Measurements from ENCODE around the gene FDX1. TPM values are rescaled to one million over a fixed set of nuclear protein-coding genes. Genes with fewer than 3 reads are reported as not detected.

The FDX1 gene
- total RNA-seq, 2 donors from 2014 or later, result 14.0 to 15.2 TPM

DNA sequence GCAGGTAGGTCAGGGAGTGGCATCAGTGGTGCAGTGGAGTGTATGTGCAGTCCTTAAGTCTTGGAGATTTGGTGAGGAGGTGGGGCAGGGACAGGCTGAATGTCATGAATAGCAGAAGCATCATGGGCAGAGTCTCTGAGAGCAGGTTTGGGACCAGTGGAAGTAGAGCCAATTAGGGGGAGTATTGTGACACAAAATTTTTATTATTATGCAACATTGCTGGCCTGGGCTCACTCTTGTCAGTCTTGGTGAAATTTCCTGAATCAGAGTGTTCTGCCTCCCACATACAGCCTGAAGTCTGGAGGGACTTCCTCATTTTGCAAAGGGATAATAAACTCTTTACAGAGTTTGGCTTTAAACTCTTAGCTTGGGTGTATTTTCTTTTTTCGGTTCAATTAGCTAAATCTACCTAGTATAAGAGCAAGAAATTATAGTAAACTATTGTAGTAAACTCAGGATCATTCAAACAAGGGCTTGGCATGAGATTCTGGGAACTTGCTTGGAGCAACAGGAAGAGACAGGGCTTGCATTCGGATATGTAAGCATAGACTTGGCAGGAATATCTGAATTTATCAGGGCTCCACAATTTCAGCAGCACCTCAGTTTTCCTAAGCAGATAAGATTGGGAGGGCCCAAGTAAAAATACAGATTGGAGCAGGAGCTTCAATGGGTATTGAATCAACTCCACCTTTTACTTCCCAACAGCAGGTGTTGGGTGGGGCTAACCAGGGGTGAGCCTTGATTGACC, 67.7 kb downstream of the FDX1 start:
- intact Hi-C loops (cut with DNase I), result no loop called here
- no peaks in the 10 kb centered on the region for H3K4me1 ChIP-seq
- no peak overlapping the region for H3K27ac ChIP-seq
- 25 to 29% methylated on average over 2 of the region's 2 CpGs for WGBS, 2 donors
- no peaks in the 10 kb centered on the region for H3K27me3 ChIP-seq
- no peaks in the 10 kb centered on the region for H3K36me3 ChIP-seq (replicated peaks in 1 of 2; ENCODE audit: insufficient read depth in 1 of 2, low read depth in 2 of 2)
- no peak overlapping the region for H3K4me3 ChIP-seq
- ATAC-seq (peak; percentile 9), DNase-seq (peak in 1 of 4 donors; percentile 32)
- TF ChIP-seq, protein P1, sequence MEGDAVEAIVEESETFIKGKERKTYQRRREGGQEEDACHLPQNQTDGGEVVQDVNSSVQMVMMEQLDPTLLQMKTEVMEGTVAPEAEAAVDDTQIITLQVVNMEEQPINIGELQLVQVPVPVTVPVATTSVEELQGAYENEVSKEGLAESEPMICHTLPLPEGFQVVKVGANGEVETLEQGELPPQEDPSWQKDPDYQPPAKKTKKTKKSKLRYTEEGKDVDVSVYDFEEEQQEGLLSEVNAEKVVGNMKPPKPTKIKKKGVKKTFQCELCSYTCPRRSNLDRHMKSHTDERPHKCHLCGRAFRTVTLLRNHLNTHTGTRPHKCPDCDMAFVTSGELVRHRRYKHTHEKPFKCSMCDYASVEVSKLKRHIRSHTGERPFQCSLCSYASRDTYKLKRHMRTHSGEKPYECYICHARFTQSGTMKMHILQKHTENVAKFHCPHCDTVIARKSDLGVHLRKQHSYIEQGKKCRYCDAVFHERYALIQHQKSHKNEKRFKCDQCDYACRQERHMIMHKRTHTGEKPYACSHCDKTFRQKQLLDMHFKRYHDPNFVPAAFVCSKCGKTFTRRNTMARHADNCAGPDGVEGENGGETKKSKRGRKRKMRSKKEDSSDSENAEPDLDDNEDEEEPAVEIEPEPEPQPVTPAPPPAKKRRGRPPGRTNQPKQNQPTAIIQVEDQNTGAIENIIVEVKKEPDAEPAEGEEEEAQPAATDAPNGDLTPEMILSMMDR (IDR thresholded peaks at IDR 0.05), result no peak
- TF ChIP-seq POLR2A (IDR thresholded peaks at IDR 0.05), result no peak
- H3K9me3 ChIP-seq, result no peaks in the 10 kb centered on the region

DNA sequence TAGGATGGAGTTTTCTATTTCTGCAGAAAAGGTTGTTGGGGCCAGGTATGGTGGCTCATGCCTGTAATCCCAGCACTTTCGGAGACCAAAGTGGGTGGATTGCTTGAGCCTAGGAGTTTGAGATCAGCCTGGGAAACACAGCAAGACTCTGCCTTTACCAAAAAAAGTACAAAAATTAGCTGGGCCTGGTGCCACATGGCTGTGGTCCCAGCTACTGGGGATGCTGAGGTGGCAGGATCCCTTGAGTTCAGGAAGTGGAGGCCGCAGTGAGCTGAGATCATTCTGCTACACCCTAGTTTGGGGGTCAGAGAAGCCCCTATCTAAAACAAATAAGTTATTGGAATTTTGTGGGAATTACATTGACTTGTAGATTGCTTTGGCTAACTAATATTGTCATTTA, 71.7 kb downstream of the FDX1 start:
- Histone ChIP-seq H3K4me1 (no peaks in the 10 kb centered on the region), H3K27me3 (no peaks in the 10 kb centered on the region), H3K27ac (no peak overlapping the region), H3K36me3 (replicated peaks in 1 of 2; ENCODE audit: insufficient read depth in 1 of 2, low read depth in 2 of 2) (no peaks in the 10 kb centered on the region), H3K4me3 (no peak overlapping the region), H3K9me3 (no peaks in the 10 kb centered on the region)
- ATAC-seq (no peak), DNase-seq (no peak)
- WGBS, 2 donors, result 79 to 98% methylated on average over 2 of the region's 2 CpGs
- no peak for TF ChIP-seq POLR2A (IDR thresholded peaks at IDR 0.05)
- TF ChIP-seq, protein P1 (IDR thresholded peaks at IDR 0.05), result no peak
- intact Hi-C loops (cut with DNase I), result no loop called here

DNA sequence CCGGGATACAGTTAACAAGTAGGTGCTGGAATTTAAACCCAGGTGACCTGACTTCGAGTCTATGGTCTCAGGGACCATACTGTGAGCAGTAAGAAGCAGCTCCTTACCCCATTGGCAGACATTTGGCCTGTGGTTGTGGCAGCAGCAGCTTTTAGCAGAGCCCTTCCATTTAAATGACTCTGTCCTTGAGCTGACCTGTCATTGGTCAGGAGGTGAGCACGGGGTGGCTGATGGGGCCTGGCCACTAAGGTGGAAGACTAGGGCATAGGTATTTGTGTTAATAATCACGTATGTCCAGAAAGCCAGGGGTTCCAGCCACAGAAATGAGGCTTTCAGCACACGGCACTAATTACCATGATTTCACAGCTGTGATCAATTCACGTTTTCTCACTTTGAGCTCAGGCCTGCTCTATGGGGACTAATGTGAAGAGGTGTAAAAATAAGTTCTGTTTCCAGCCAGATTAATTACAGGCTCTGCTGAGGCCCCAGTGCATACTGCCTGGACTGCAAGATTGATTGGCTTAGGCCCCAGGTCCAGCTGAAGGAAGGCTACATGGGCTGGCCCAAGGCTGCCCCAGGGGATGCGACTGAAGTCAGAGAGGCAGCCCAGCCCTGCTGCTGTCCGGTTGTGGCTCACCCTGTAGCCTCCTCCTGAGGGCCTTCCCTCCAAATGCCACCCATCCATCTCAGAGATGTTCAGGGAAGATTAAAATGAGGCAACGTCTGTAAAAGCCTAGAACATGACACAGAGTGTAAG, 76.0 kb downstream of the FDX1 start:
- WGBS, 2 donors, result 50 to 61% methylated on average over 9 of the region's 9 CpGs
- Histone ChIP-seq H3K36me3 (replicated peaks in 1 of 2; ENCODE audit: insufficient read depth in 1 of 2, low read depth in 2 of 2) (no peaks in the 10 kb centered on the region), H3K27ac (no peak overlapping the region), H3K27me3 (no peaks in the 10 kb centered on the region), H3K9me3 (no peaks in the 10 kb centered on the region), H3K4me3 (no peak overlapping the region), H3K4me1 (no peaks in the 10 kb centered on the region)
- no peak for ATAC-seq
- DNase-seq, result no peak
- TF ChIP-seq POLR2A (IDR thresholded peaks at IDR 0.05), result no peak
- TF ChIP-seq, protein P1 (IDR thresholded peaks at IDR 0.05), result no peak
- intact Hi-C loops (cut with DNase I), result no loop called here

DNA sequence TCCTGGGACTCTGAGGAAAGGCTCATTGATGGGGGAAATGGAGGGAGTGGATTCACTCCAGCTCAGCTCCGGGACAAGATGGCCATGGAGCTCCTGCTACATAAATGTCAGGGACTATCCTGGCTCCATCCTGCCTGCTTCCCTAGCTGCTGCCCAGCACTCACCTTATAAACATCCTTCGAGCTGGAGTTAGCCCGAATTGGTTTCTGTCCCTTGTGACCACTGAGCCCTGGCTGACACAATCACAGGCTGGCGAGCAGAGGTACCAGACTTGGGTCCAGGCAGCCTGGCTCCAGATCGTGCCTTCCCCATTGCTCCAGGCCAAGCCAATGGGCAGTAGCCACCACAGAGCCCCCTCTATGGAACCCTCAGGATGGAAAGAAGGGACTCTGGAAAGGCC, 77.6 kb downstream of the FDX1 start:
- Histone ChIP-seq H3K9me3 (no peaks in the 10 kb centered on the region), H3K27ac (no peak overlapping the region), H3K4me1 (no peaks in the 10 kb centered on the region), H3K27me3 (no peaks in the 10 kb centered on the region), H3K4me3 (no peak overlapping the region), H3K36me3 (replicated peaks in 1 of 2; ENCODE audit: insufficient read depth in 1 of 2, low read depth in 2 of 2) (no peaks in the 10 kb centered on the region)
- ATAC-seq, result no peak
- DNase-seq, result no peak
- 73 to 88% methylated on average over 5 of the region's 5 CpGs for WGBS, 2 donors
- no peak for TF ChIP-seq POLR2A (IDR thresholded peaks at IDR 0.05)
- TF ChIP-seq, protein P1 (IDR thresholded peaks at IDR 0.05), result no peak
- intact Hi-C loops (cut with DNase I), result no loop called here
